Karpas-422 (cell line): Measurements from ENCODE around the gene APOBEC3F. TPM values are rescaled to one million over a fixed set of nuclear protein-coding genes. Genes with fewer than 3 reads are reported as not detected.
"Not testable (repeated sequence)": the region's sequence is repeated elsewhere in the genome, so short reads cannot be mapped to it uniquely, and the experiment has no call there.

Source experiments
- DNase-seq: peaks from one replicate; pipeline ENCODE4 v3.0.0-alpha.2; 2015
- H2AFZ ChIP-seq: fragments of 200-600 bp; sonication (generic); 2 replicates; pipeline ENCODE4 v1.6.1; 2014; ENCODE audit warnings: antibody characterized with exemption, low read length, mixed read lengths
- H3K27ac ChIP-seq: fragments of 200-600 bp; sonication (generic); 2 replicates; pipeline ENCODE4 v1.5.1; 2014; ENCODE audit warnings: mild to moderate bottlenecking, low read length, moderate library complexity
- H3K27me3 ChIP-seq: fragments of 200-600 bp; sonication (generic); 2 replicates; pipeline ENCODE4 v1.6.1; 2014; ENCODE audit warnings: low read length, mixed read lengths
- H3K36me3 ChIP-seq: fragments of 200-600 bp; sonication (generic); 2 replicates; pipeline ENCODE4 v1.6.1; 2014; ENCODE audit warnings: low read length, mixed read lengths; ENCODE audit not compliant: insufficient read depth
- H3K4me1 ChIP-seq: fragments of 200-600 bp; sonication (generic); 2 replicates; pipeline ENCODE4 v1.6.1; 2014; ENCODE audit warnings: mild to moderate bottlenecking, low read length, mixed read lengths
- H3K4me2 ChIP-seq: fragments of 200-600 bp; sonication (generic); 2 replicates; pipeline ENCODE4 v1.6.1; 2014; ENCODE audit warnings: low read length, low read depth, mild to moderate bottlenecking; ENCODE audit not compliant: poor library complexity, severe bottlenecking
- H3K4me3 ChIP-seq: fragments of 200-600 bp; sonication (generic); 2 replicates; pipeline ENCODE4 v1.5.1; 2014; ENCODE audit warnings: mild to moderate bottlenecking, antibody characterized with exemption, low read length, mixed read lengths
- H3K79me2 ChIP-seq: fragments of 200-600 bp; sonication (generic); 2 replicates; pipeline ENCODE4 v1.6.1; 2014; ENCODE audit warnings: mild to moderate bottlenecking, low read length, mixed read lengths
- H3K9ac ChIP-seq: fragments of 200-600 bp; sonication (generic); 2 replicates; pipeline ENCODE4 v1.6.0; 2014; ENCODE audit warnings: low read length
- H3K9me2 ChIP-seq: fragments of 200-600 bp; sonication (generic), shearing (Covaris generic); replicated peaks from 2 replicates; pipeline ENCODE4 v1.6.0; 2014; ENCODE audit warnings: mild to moderate bottlenecking, low read length, moderate library complexity; ENCODE audit not compliant: insufficient read depth
- H3K9me3 ChIP-seq: fragments of 300-700, 200-600 bp; sonication (generic); 2 replicates; pipeline ENCODE4 v1.6.1; 2014; ENCODE audit warnings: low read length, mixed read lengths
- H4K20me1 ChIP-seq: fragments of 200-600 bp; sonication (generic); 2 replicates; pipeline ENCODE4 v1.6.1; 2014; ENCODE audit warnings: mild to moderate bottlenecking, antibody characterized with exemption, low read length, low read depth; ENCODE audit not compliant: insufficient read depth
- total RNA-seq: library from RNA; depleted of rRNA; stranded (reverse); fragments of >200 nt; shearing (Covaris generic); gene quantifications from 2 replicates; pipeline ENCODE4 v1.2.3, GENCODE V29; 2014; ENCODE audit warnings: low replicate concordance; rRNA removed

APOBEC3F gene
- total RNA-seq: 0.93 and 2.6 TPM in 2 replicates

DNA sequence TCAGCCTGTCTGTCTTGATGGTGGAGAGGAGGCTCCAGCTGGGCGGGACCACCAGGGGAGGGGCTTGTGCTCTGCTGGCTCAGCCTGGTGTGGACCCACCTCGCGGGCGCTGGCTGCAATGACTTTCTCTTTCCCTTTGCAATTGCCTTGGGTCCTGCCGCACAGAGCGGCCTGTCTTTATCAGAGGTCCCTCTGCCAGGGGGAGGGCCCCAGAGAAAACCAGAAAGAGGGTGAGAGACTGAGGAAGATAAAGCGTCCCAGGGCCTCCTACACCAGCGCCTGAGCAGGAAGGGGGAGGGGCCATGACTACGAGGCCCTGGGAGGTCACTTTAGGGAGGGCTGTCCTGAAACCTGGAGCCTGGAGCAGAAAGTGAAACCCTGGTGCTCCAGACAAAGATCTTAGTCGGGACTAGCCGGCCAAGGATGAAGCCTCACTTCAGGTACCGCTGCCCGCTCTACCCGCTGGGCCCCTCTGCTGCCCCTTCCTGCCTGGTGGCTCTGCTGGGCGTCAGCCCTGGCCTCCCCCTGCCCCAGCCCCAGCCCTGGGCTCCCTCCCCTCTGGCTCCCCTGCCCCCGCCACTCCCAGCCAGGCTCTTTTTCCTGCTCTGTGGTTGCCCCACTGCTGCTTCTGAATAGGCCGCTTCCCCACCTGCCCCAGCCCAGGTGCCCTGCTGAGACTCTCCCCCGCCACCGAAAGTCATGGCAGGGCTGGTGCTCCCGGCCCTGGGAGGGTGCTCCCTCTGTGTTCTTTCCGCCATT is at the start of gene APOBEC3F:
Gene APOBEC3F, plus strand, starts transcription at position 327 of the 759 bp plus-strand sequence. Its CDS starts 97 bp downstream, at position 424.
- DNase-seq, H3K27me3 ChIP-seq, H3K9me2 ChIP-seq, H2AFZ ChIP-seq, H3K27ac ChIP-seq, H3K36me3 ChIP-seq, H3K79me2 ChIP-seq, H4K20me1 ChIP-seq, H3K4me1 ChIP-seq, H3K9me3 ChIP-seq: not testable (repeated sequence)
- H3K4me2 ChIP-seq: peak within 1 kb of the TSS; percentile 58
- H3K4me3 ChIP-seq: peak within 1 kb of the TSS; percentile 55; the same call in 1 of the 2 replicates
- H3K9ac ChIP-seq: peak within 1 kb of the TSS; percentile 52

DNA sequence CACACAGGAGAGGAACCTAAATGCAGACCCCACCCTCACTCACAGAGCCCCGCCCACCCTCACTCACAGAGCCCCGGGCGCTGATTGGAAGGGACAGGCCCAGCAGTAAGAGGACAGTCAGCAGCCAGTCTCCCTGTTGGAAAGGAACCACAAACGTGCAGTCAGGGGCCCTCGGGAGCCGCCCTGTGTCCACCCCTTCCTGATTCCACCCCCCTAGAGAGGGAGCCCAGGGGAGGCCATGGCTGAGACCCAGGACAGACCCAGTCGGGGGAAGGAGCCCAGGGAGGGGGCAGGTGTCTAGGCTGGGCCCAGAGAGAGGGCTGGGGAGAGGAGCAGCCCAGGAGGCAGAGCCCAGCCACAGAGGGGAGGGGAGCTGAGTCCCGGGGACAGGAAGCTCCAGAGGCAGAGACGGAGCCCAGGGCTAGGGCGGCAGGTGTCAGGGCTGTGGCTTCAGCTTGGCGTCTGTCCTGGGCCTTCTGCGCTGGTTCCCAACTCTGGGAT is 47.7 kb upstream of the APOBEC3F start:
- H3K27ac ChIP-seq, DNase-seq, H3K9me2 ChIP-seq, H3K9me3 ChIP-seq, H3K4me3 ChIP-seq, H3K36me3 ChIP-seq, H3K4me1 ChIP-seq, H2AFZ ChIP-seq, H3K27me3 ChIP-seq, H3K79me2 ChIP-seq, H4K20me1 ChIP-seq, H3K4me2 ChIP-seq, H3K9ac ChIP-seq: not testable (repeated sequence)

DNA sequence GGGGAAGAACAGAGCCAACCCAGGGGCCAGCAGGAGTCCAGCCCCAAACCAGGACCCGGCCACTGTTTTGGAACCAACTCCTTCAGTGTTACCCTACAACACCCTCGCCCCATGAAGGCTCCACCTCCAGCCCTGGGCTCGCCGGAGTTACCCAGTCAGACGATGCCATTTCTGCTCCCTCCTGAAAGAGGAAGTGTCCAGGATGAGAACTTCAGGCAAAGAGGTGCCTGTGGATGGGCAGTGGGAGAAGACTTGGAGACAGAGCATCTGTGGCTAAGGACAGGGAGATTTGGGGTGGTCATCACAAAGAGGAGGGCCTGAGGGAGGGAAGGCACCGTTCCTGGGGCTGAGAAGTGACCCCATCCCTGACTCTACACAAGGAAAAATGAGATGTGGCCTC is 44.6 kb upstream of the APOBEC3F start:
- H3K9me2 ChIP-seq: no peaks in the 10 kb centered on the region
- DNase-seq: no peak
- H3K9me3 ChIP-seq: no peaks in the 10 kb centered on the region
- H3K36me3 ChIP-seq: no peaks in the 10 kb centered on the region
- no peaks in the 10 kb centered on the region for H3K27me3 ChIP-seq
- H3K79me2 ChIP-seq: no peaks in the 10 kb centered on the region
- H3K4me3 ChIP-seq: no peak overlapping the region
- H3K4me1 ChIP-seq: no peaks in the 10 kb centered on the region
- no peak overlapping the region for H3K4me2 ChIP-seq
- no peak overlapping the region for H2AFZ ChIP-seq
- no peak overlapping the region for H3K27ac ChIP-seq
- H3K9ac ChIP-seq: no peak overlapping the region
- H4K20me1 ChIP-seq: no peaks in the 10 kb centered on the region

DNA sequence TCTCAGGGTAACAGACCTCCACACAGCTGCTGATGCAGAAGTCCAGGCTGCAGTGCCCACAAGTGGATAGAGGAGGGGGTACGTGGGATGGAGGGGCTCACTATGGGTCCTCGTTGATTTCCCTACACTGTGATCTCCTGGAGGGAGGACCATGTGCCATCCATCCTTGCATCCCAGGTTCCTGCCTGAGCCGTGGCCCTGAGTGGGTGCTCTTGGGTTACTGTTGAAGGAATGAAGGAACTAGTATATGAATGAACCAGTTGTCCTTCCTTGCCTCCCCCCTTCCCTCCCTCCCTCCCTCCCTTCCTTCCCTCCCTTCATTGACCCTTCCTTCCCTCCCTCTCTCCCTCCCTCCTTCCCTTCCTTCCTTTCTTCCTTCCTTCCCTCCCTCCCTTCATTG is 43.1 kb upstream of the APOBEC3F start:
- Histone ChIP-seq H3K36me3 (no peaks in the 10 kb centered on the region), H3K4me1 (no peaks in the 10 kb centered on the region), H3K4me2 (no peak overlapping the region), H3K4me3 (no peak overlapping the region), H3K27me3 (no peaks in the 10 kb centered on the region), H3K27ac (no peak overlapping the region), H3K9me2 (no peaks in the 10 kb centered on the region), H3K9me3 (no peaks in the 10 kb centered on the region), H2AFZ (no peak overlapping the region), H4K20me1 (no peaks in the 10 kb centered on the region), H3K79me2 (no peaks in the 10 kb centered on the region), H3K9ac (no peak overlapping the region)
- DNase-seq: no peak

DNA sequence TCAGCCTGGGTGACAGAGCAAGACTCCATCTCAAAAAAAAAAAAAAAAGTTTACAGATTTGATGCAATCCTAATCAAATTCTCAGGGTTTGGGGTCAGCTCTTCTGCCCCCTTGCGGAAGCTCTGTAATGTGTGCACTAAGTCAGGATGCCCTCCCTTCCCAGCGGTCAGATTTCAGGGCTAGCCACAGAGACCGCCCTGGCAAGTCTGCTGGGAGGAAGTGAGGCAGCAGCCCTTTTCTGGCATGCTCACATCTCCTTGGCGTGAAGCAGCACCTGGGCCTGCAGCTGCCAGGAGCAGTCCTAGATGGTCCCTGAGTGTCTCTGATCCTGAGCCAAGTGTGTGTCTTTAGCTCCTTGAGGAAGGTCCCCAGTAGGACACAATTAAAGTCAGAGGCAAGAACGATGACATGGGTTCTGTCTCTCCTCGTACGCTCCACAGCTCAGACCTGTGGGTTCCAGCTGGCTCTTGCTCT is 37.5 kb upstream of the APOBEC3F start:
- Histone ChIP-seq H3K79me2 (no peaks in the 10 kb centered on the region), H4K20me1 (no peaks in the 10 kb centered on the region), H3K4me2 (no peak overlapping the region), H3K36me3 (no peaks in the 10 kb centered on the region), H3K27me3 (no peaks in the 10 kb centered on the region), H3K4me3 (no peak overlapping the region), H3K4me1 (peaks cover 9% of the 10 kb centered on the region), H2AFZ (no peak overlapping the region), H3K9ac (no peak overlapping the region), H3K9me3 (no peaks in the 10 kb centered on the region), H3K27ac (no peak overlapping the region), H3K9me2 (no peaks in the 10 kb centered on the region)
- DNase-seq: peak; percentile 88

DNA sequence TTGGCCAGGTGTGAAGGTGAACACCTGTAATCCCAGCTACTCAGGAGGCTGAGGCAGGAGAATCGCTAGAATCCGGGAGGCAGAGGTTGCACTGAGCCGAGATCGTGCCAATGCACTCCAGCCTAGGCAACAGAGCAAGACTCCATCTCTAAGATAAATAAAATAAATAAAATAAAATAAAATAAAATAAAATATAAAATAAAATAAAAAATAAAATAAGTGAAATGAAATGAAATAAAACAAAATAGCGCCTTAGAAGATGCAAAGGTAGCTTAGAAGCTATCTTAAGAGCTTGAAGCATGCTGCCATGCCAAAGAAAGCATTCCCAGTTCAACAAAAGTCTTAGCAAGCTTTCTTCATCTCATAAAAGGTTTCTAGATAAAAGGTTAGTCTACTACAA is 33.5 kb upstream of the APOBEC3F start:
- H3K36me3 ChIP-seq: no peaks in the 10 kb centered on the region
- no peaks in the 10 kb centered on the region for H3K79me2 ChIP-seq
- no peaks in the 10 kb centered on the region for H3K9me2 ChIP-seq
- H3K27ac ChIP-seq: no peak overlapping the region
- no peaks in the 10 kb centered on the region for H4K20me1 ChIP-seq
- H3K9ac ChIP-seq: no peak overlapping the region
- H3K4me2 ChIP-seq: no peak overlapping the region
- no peaks in the 10 kb centered on the region for H3K27me3 ChIP-seq
- no peak overlapping the region for H3K4me3 ChIP-seq
- no peak overlapping the region for H2AFZ ChIP-seq
- no peaks in the 10 kb centered on the region for H3K9me3 ChIP-seq
- H3K4me1 ChIP-seq: peaks cover 9% of the 10 kb centered on the region
- no peak for DNase-seq

DNA sequence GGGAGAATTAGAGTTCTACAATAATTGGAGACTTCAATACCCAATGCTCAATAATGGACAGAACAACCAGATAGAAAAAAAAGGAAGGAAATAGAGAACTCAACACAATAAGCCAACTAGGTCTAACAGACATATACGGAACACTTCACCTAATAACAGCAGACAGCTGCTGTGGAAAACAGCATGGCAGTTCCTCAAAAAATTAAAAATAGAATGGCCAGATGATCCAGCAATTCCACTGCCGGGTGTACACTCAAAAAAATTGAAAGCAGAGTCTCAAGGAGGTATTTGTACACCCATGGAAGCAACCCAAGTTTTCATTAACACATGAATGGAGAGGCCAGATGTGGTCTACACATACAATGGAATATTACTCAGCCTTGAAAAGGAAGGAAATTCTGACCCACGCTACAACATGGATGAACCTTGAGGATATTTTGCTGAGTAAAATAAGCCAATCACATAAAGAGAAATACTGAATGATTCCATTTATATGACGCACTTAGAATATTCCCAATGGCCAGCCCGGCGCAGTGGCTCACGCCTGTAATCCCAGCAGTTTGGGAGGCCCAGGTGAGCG is 32.3 kb upstream of the APOBEC3F start:
- not testable (repeated sequence) for H2AFZ ChIP-seq, H3K9me2 ChIP-seq, H3K27ac ChIP-seq, H3K4me2 ChIP-seq, H3K4me3 ChIP-seq, H3K9ac ChIP-seq, H4K20me1 ChIP-seq, H3K27me3 ChIP-seq, DNase-seq, H3K79me2 ChIP-seq, H3K36me3 ChIP-seq, H3K4me1 ChIP-seq, H3K9me3 ChIP-seq

DNA sequence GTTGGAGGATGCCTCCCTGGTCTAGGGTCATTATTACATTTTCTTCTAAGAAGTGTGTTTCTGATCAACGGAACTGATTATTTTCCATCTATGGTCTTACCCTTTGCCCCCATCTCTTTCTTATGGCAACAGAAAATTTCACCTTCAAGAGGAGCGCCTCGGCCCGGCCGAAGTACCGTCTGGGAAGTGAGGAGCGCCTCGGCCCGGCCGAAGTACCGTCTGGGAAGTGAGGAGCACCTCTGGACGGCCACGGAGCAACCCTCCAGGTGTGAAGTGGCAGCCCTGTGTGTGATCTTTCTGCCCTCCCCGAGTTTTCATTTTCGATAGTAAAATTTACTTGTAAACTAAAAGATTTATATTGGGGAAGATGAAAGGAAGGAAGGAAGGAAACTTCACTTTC is 29.7 kb upstream of the APOBEC3F start:
- H3K4me3 ChIP-seq: no peak overlapping the region
- H3K4me1 ChIP-seq: peaks cover 6% of the 10 kb centered on the region
- no peak overlapping the region for H2AFZ ChIP-seq
- H4K20me1 ChIP-seq: no peaks in the 10 kb centered on the region
- H3K9me2 ChIP-seq: no peaks in the 10 kb centered on the region
- DNase-seq: no peak
- H3K36me3 ChIP-seq: no peaks in the 10 kb centered on the region
- peaks cover 5% of the 10 kb centered on the region; the same call in 1 of the 2 replicates for H3K79me2 ChIP-seq
- H3K9ac ChIP-seq: no peak overlapping the region
- no peaks in the 10 kb centered on the region for H3K9me3 ChIP-seq
- no peak overlapping the region for H3K4me2 ChIP-seq
- H3K27me3 ChIP-seq: no peaks in the 10 kb centered on the region
- H3K27ac ChIP-seq: no peak overlapping the region
